ENCODE results near the gene CLCN4.

The CLCN4 gene

GRCh38 chrX:10168226-10168625 lies 11.5 kb downstream of the CLCN4 start:
- DNase-seq, result no peak

GRCh38 chrX:10169175-10169574 lies 12.4 kb downstream of the CLCN4 start:
- no peak for DNase-seq

GRCh38 chrX:10171249-10171648 lies 14.5 kb downstream of the CLCN4 start:
- DNase-seq, result no peak

GRCh38 chrX:10172877-10173276 lies 16.1 kb downstream of the CLCN4 start:
- no peak for DNase-seq

- no peak for DNase-seq
These were observed 16.6 kb downstream of the CLCN4 start for GRCh38 chrX:10173331-10173900.

- DNase-seq, result no peak
These were observed 17.3 kb downstream of the CLCN4 start for GRCh38 chrX:10174051-10174450.

- DNase-seq, result no peak
These were observed 18.0 kb downstream of the CLCN4 start for GRCh38 chrX:10174810-10175209.

- DNase-seq, result no peak
These were observed 18.6 kb downstream of the CLCN4 start for GRCh38 chrX:10175319-10175871.

GRCh38 chrX:10176121-10177003 lies 19.6 kb downstream of the CLCN4 start:
- DNase-seq, result no peak

GRCh38 chrX:10177004-10177396 lies 20.2 kb downstream of the CLCN4 start:
- DNase-seq, result no peak

GRCh38 chrX:10177601-10178000 lies 20.8 kb downstream of the CLCN4 start:
- DNase-seq, result no peak

GRCh38 chrX:10178866-10179463 lies 22.2 kb downstream of the CLCN4 start:
- DNase-seq, result no peak

GRCh38 chrX:10183760-10184159 lies 27.0 kb downstream of the CLCN4 start:
- no peak for DNase-seq

GRCh38 chrX:10184411-10184810 lies 27.6 kb downstream of the CLCN4 start:
- DNase-seq, result no peak

- DNase-seq, result no peak
These were observed 29.6 kb downstream of the CLCN4 start for GRCh38 chrX:10186355-10186754.

GRCh38 chrX:10187421-10187820 lies 30.6 kb downstream of the CLCN4 start:
- no peak for DNase-seq

GRCh38 chrX:10189317-10190268 lies 32.8 kb downstream of the CLCN4 start:
- peak; percentile 69 to 72 for DNase-seq

GRCh38 chrX:10190367-10190766 lies 33.6 kb downstream of the CLCN4 start:
- no peak for DNase-seq

GRCh38 chrX:10193587-10193986 lies 36.8 kb downstream of the CLCN4 start:
- no peak for DNase-seq

GRCh38 chrX:10195425-10195824 lies 38.6 kb downstream of the CLCN4 start:
- no peak for DNase-seq

GRCh38 chrX:10195947-10196346 lies 39.2 kb downstream of the CLCN4 start:
- DNase-seq, result no peak
